HG02852 (cell line): Measurements from ENCODE around the gene GCLC.
"Not testable (repeated sequence)": the region's sequence is repeated elsewhere in the genome, so short reads cannot be mapped to it uniquely, and the experiment has no call there.

ENCODE experiments used
- ATAC-seq: cut with Tn5 transposase; IDR thresholded peaks from one replicate; pipeline ENCODE4 v1.9.1; 2021; ENCODE audit warnings: mild to moderate bottlenecking, moderate library complexity; ENCODE audit not compliant: unreplicated experiment

GCLC gene

GRCh38 chr6:53564401-53565065, 19.6 kb upstream of the GCLC start:
- ATAC-seq, result no peak

GRCh38 chr6:53556986-53557715, 12.2 kb upstream of the GCLC start:
- no peak for ATAC-seq

- ATAC-seq, result not testable (repeated sequence)
Observed at GRCh38 chr6:53553600-53553999, 8.7 kb upstream of the GCLC start.

GRCh38 chr6:53551681-53552080, 6.8 kb upstream of the GCLC start:
- not testable (repeated sequence) for ATAC-seq

GRCh38 chr6:53547811-53548496, 3.1 kb upstream of the GCLC start:
- ATAC-seq, result peak; percentile 77

- ATAC-seq, result no peak
Observed at GRCh38 chr6:53547166-53547810, 2.4 kb upstream of the GCLC start.

- ATAC-seq, result no peak
Observed at GRCh38 chr6:53546281-53546680, 1.4 kb upstream of the GCLC start.

- no peak for ATAC-seq
Observed at GRCh38 chr6:53544217-53544469, 758 bp downstream of the GCLC start.

- no peak for ATAC-seq
Observed at GRCh38 chr6:53543359-53544216, 1.3 kb downstream of the GCLC start.

GRCh38 chr6:53541900-53542299, 3.0 kb downstream of the GCLC start:
- no peak for ATAC-seq

- ATAC-seq, result no peak
Observed at GRCh38 chr6:53540129-53540692, 4.7 kb downstream of the GCLC start.

- ATAC-seq, result no peak
Observed at GRCh38 chr6:53539561-53539960, 5.3 kb downstream of the GCLC start.

- ATAC-seq, result no peak
Observed at GRCh38 chr6:53536561-53536960, 8.3 kb downstream of the GCLC start.

- no peak for ATAC-seq
Observed at GRCh38 chr6:53532942-53533341, 12.0 kb downstream of the GCLC start.

- peak; percentile 38 for ATAC-seq
Observed at GRCh38 chr6:53532061-53532797, 12.7 kb downstream of the GCLC start.

GRCh38 chr6:53530780-53531386, 14.0 kb downstream of the GCLC start:
- no peak for ATAC-seq

GRCh38 chr6:53530346-53530745, 14.6 kb downstream of the GCLC start:
- ATAC-seq, result no peak

GRCh38 chr6:53529324-53530036, 15.4 kb downstream of the GCLC start:
- ATAC-seq, result no peak

- ATAC-seq, result no peak
Observed at GRCh38 chr6:53528107-53528506, 16.8 kb downstream of the GCLC start.
